GM06990 (cell line): ENCODE results near the gene CHRNA3.

Source experiments
- DNase-seq: peaks from one replicate; pipeline ENCODE4 v3.0.0-alpha.2; 2011; ENCODE audit not compliant: insufficient read length; ENCODE audit errors: extremely low read depth
- H3K27me3 ChIP-seq: replicated peaks from 2 replicates; pipeline ENCODE4 v1.6.0; 2011; ENCODE audit warnings: low read length; ENCODE audit not compliant: control insufficient read depth, insufficient read depth
- H3K36me3 ChIP-seq: 2 replicates; pipeline ENCODE4 v1.5.1; 2011; ENCODE audit warnings: low read length; ENCODE audit not compliant: control insufficient read depth, insufficient read depth
- H3K4me3 ChIP-seq: replicated peaks from 2 replicates; pipeline ENCODE4 v1.5.1; 2011; ENCODE audit warnings: low read depth, mild to moderate bottlenecking, control low read depth, low read length
- CTCF ChIP-seq: IDR thresholded peaks from 2 replicates; pipeline ENCODE4 v1.5.1; 2011; ENCODE audit warnings: low read length, control low read depth, mild to moderate bottlenecking, inconsistent platforms; ENCODE audit not compliant: insufficient read depth, poor library complexity, severe bottlenecking

The CHRNA3 gene

GRCh38 chr15:78651007-78651406 is 30.2 kb upstream of the CHRNA3 start:
- Histone ChIP-seq H3K4me3 (no peak overlapping the region), H3K36me3 (no peaks in the 10 kb centered on the region), H3K27me3 (no peaks in the 10 kb centered on the region)
- TF ChIP-seq CTCF: no peak
- no peak for DNase-seq

- no peaks in the 10 kb centered on the region for H3K36me3 ChIP-seq
- no peak overlapping the region for H3K4me3 ChIP-seq
- TF ChIP-seq CTCF: no peak
- DNase-seq: no peak
- H3K27me3 ChIP-seq: no peaks in the 10 kb centered on the region
Observed at GRCh38 chr15:78650022-78650421, 29.2 kb upstream of the CHRNA3 start.

GRCh38 chr15:78645009-78645408 is 24.2 kb upstream of the CHRNA3 start:
- H3K4me3 ChIP-seq: no peak overlapping the region
- no peaks in the 10 kb centered on the region; the same call in 1 of the 2 replicates for H3K27me3 ChIP-seq
- DNase-seq: no peak
- no peaks in the 10 kb centered on the region for H3K36me3 ChIP-seq
- no peak for TF ChIP-seq CTCF

GRCh38 chr15:78642331-78642730 is 21.5 kb upstream of the CHRNA3 start:
- no peak overlapping the region for H3K4me3 ChIP-seq
- DNase-seq: no peak
- no peaks in the 10 kb centered on the region; the same call in 1 of the 2 replicates for H3K27me3 ChIP-seq
- TF ChIP-seq CTCF: no peak
- H3K36me3 ChIP-seq: no peaks in the 10 kb centered on the region

GRCh38 chr15:78641749-78642275 is 21.0 kb upstream of the CHRNA3 start:
- H3K27me3 ChIP-seq: no peaks in the 10 kb centered on the region; the same call in 1 of the 2 replicates
- H3K4me3 ChIP-seq: no peak overlapping the region
- no peak for TF ChIP-seq CTCF
- no peaks in the 10 kb centered on the region for H3K36me3 ChIP-seq
- no peak for DNase-seq
